Left forelimb (tissue), 1 donor: ENCODE data around the gene PPID.
"Not testable (repeated sequence)": the region's sequence is repeated elsewhere in the genome, so short reads cannot be mapped to it uniquely, and the experiment has no call there.

ENCODE experiments used
- DNase-seq: peaks from one replicate; pipeline ENCODE4 v3.0.0-alpha.2; 2018; ENCODE audit warnings: low spot score

The PPID gene

DNA sequence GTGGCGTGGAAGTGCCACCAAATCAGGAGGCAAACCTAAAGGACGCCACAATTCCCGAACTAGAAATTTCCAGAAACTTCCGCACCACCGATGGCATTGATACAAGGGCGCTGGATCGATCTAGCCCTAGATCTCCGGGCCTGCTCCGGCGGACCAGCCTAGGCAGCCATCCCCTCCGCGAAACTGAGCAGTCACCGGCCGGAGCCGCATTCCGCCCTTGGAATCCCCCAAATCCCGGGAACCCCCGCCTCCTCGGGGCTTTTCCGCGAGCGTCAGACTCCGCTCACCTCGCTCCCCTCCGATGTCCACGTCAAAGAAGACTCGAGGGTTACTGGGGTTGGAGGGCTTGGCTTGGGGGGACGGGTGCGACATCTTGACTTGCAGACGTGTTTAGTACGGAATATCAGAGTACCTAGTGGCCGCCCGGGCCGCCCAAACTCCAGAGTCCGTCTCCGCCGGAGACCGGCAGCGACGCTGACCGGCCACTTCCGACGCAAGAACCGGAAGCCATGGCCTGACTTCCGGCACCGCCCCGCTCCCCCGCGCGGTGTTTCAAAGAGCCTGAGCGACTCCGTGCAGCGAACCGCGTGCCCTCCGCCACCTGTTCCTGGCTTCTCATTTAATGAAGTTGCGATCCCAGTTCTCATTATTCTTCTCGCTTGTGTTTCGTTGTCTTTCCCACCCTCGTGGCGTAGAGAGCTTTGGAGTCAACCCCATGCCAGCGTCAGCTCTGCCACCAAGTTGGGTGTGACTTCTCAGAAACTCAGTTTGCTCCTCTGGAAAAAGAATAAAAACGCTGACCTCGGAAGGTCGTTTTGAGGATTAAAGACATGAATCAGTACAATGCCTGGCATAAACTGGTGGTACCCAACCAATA is at the start of gene PPID:
Gene PPID (minus strand): TSS at position 480 of the 877 bp plus-strand sequence. CDS start 108 bp downstream, at position 372.
- peak; percentile 93 for DNase-seq

DNA sequence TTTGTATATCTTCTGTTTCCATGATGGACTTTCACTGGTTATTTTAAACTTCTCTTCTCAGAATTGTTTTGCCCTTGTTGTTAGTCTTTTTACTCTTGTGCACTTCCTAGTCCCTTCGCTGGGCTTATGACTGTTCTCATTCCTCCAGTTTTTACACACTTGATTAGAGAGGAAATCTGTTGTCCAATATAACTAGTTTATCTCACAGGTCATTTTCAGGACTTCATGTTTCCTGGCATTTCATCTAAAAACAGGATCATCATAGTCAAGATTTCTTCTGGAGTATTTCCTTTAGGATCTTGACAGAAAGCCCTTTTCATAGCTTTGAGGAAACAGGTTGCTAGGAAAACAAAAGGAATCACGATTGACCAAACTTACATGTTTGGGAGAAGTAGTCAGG is 48.6 kb upstream of the PPID start:
- no peak for DNase-seq

DNA sequence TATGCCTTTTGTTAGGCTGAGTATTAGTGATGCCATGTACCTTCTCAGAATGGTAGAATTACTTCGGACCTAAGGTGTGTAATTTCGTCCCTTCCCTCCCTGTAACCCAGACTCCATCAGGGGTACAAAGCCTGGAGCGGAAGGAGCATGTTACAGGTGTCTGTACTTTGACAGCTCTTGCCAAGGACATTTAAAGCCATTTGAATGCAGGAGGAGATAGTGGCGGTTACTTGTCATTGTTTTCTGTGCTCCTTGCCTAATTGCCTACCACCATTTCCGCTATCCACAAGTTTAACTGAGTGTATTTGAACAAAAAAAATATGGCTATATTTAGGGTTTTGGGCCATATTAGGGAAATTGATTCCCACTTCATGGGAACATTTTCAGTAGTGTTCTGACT is 47.5 kb upstream of the PPID start:
- no peak for DNase-seq

DNA sequence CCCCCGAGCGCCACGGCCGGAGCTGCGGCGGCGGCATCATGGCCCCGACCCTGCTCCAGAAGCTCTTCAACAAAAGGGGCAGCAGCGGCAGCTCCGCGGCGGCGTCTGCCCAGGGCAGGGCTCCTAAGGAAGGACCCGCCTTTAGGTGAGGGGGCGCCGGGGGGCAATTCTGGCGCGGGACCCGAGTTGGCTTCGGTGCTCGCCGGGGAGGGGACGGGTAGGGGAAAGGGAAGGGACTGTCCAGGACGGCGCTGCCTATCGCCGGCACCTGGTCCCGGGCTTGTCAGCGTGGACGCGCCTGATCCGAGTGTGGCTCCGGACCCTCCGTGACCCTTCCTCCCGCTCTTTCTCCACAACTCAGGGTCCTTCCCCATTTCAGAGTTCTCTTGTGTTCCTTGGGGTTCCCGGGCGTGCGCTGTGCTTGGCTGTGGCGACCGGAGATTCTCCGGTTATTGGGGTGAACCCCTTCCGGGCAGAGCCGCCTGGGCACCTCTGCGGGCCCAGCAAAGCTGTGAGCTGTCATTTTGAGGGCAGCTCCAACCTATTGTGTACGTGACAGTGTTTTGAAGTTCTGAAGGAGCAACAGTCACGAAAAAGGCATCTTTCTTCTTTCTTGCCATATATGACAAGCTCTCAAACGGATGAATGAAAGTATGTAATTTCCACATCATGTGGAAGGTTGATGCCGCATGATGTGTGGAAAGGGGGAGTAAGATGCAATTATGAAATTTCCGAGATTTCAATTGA is 46.2 kb upstream of the PPID start:
- peak; percentile 76 for DNase-seq

DNA sequence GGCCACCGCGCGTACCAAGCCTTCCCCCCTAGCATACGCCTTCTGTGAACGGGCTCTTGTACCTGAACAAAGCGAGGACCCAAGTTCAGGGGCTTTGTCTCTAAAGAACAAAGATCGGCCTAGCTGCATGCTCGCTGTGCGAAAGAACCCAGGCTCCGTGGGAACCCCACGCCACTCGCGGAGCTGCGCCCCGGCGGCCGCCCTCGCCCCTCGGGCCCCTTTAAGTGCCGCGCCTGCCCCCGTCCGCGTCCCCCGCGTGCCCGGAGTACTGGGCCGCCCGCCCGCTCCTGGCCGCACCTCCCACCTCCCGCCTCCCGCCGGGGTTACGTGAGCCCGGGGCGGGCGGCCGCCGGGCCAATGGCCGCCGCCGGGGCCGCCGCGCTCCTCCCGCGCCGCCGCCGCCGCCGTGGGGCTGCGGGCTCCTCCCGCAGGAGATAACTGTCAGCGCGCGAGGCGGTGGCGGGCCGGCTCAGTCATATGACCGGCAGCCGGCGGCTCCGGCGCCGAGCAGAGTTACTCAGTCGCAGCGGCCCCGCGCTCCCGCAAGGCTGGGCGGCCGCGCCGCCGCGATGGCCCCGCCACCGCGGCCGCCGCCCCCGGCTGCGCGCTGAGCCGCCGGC is 45.5 kb upstream of the PPID start, which contains the start of gene FNIP2:
Gene FNIP2 (plus strand): TSS at position 472 of the 620 bp plus-strand sequence. CDS start 187 bp downstream, outside the sequence.
- peak; percentile 90 for DNase-seq

DNA sequence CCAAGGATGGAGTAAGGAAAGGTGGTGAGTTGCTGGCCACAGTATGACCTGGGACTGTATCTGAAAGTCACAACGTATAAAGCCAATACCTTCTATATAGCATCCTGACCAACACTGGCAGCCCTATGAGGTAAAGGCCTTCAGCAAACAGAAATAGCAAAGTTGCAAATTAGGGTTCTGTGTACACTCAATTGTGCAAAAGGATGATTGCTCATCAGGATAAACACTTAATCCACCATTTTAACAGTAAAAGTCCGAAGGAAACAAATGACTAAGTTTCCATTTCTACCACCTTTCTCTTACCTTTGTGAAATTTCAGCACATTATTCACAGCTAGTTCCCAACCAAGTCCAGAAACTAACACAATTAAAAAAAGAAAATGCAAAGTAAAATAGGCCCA is 44.3 kb upstream of the PPID start:
- no peak for DNase-seq

DNA sequence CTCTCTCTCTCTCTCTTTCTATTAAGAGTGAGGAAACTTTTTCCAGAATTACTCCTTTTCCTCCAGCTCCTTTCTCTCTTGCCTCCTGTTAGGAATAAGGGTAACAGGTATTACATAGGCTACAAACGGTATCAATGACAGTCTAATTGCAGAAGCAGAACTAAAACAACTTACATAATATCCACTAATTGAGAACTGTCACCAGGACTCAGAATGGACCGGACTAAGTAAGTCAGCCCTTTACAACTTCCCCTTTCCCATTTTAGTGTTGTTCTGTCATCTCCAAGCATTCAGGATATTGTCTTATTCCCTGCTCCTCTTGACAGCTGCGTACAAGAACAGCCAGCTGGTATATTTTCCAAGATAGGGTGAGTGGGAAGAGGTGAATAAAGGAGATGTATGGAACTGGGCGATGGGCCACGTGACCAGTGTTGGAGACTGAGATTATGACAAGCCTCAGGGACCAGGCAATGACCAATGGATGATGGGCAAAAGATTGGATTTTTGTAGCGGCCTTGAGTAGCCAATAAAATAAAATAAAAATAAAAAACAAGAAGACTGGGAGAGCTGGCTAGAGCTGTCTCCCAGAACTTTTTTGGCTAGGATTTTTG is 43.3 kb upstream of the PPID start:
- no peak for DNase-seq

DNA sequence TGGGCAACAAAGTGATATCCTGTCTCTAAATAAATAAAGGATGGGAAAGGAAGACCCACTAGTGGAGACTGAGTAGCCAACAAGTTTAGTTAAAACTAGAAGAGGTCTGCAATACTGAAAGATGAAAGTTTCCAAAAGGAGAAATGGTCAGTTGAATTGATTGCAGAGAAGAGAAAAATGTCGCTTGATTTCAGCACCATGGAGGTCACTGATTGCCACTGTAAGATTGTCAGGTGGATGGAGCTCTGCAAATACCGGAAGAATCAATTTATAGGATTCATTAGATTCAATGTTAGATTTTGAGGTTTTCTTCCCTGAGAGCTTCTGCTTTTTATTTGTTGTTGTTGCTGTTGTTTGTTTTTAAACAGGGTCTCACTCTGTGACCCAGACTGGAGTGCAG is 40.3 kb upstream of the PPID start:
- no peak for DNase-seq

DNA sequence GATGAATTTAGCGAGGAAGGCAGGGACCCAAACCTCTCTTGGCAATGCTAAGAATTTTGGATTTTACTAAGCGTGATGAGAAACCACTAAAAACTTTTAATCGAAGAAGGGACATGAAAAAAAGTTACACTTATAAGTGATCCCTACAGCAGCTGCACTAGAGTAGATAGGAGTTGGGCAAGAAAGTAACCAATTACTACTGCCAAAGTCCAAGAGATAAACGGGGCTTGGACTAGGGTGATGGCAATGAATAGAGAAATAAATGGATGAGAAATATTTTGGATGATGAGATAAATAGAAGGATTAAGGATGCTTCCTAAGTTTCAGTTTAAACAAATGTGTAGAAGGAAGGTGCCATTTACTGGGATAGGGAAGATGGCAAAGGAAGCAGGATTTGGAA is 39.4 kb upstream of the PPID start:
- no peak for DNase-seq

DNA sequence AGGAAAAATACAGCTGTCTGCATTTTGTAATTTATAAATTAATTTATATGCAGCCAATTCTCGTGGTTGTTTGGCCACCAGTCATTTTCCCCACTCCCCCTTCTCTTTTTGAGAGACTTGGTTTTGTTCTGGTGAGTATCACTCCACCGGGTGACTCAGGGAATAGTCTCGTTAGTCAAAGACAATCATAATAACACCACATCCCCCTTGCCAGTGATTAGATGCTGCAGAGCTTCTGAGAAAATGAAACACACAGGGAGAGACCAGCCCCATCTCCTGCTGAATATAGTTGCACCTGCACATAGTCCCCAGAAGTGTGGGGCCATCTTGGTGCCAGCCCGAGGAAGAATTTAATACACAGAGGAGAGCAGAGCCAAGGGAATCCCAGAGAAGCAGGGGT is 37.7 kb upstream of the PPID start:
- DNase-seq: no peak

DNA sequence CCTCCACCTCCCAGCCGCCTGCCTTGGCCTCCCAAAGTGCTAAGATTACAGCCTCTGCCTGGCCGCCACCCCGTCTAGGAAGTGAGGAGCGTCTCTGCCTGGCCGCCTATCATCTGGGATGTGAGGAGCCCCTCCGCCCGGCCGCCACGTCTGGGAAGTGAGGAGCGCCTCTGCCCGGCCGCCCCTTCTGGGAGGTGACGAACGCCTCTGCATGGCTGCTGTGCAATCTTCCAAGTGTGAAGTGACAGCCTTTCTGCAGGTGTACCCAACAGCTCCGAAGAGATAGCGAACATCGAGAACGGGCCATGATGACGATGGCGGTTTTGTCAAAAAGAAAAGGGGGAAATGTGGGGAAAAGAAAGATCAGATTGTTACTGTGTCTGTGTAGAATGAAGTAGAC is 36.3 kb upstream of the PPID start:
- DNase-seq: not testable (repeated sequence)

DNA sequence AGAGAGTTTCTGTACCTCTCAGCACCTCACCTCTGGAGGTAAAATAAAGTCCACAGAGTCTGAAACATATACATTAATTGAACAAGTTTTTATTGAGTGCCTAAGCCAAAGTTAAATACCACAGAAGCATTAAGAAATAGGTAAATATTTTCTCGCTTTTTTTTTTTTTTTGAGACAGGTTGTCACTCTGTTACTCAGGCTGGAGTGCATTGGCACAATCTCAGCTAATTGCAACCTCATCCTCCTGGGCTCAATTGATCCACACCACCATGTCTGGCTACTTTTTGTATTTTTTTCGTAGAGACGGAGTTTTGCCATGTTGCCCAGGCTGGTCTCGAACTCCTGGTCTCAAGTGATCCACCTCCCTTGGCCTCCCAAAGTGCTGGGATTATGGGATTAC is 35.5 kb upstream of the PPID start:
- DNase-seq: no peak

DNA sequence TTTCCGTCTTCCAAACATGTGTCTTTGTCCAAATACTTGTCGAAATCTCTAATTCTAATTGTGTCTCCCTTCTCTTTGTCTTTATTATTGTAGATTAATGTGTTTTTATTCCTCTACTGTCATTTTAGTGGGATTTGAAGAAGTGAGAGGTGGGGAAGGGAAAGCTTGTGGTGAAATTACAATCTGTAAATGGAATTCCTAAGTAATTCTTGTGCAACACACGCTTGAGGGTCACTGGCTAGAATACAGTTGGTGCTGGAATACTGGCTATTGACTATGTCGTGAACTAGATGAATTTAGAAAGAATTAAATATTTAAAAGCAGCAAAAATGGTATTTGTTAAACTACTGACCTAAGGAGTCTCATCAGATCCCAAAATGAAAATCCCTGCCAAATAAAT is 34.9 kb upstream of the PPID start:
- DNase-seq: no peak

DNA sequence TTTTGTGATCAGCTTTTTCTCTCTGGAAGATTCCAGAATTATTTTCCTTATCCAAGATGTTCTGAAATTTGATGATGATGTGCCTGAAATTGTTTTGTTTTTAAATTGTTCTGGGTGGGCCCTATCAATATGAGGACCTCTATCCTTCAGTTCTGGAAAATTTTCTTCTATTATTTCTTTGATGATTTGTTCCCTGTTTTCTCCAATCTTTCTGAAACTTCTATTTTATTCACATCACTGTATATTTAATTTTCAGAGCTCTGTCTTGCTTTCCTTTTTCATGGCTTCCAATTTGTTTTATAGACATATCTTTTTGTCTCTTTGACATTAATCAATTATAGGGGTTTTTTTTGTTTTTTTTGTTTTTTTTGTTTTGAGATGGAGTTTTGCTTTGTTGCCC is 33.4 kb upstream of the PPID start:
- no peak for DNase-seq

DNA sequence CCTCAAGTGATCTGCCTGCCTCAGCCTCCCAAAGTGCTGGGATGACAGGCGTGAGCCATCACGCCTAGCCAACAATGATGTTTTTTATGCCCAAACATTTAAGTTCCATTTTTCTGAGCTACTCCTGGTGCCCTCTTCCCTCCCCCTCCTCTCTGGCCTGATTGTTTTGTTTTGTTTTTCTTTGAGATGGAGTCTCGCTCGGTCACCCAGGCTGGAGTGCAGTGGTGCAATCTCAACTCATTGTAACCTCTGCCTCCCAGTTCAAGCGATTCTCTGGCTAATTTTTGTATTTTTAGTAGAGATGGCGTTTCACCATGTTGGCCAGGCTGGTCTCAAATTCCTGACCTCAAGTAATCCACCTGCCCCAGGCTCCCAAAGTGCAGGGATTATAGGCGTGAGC is 32.6 kb upstream of the PPID start:
- not testable (repeated sequence) for DNase-seq

DNA sequence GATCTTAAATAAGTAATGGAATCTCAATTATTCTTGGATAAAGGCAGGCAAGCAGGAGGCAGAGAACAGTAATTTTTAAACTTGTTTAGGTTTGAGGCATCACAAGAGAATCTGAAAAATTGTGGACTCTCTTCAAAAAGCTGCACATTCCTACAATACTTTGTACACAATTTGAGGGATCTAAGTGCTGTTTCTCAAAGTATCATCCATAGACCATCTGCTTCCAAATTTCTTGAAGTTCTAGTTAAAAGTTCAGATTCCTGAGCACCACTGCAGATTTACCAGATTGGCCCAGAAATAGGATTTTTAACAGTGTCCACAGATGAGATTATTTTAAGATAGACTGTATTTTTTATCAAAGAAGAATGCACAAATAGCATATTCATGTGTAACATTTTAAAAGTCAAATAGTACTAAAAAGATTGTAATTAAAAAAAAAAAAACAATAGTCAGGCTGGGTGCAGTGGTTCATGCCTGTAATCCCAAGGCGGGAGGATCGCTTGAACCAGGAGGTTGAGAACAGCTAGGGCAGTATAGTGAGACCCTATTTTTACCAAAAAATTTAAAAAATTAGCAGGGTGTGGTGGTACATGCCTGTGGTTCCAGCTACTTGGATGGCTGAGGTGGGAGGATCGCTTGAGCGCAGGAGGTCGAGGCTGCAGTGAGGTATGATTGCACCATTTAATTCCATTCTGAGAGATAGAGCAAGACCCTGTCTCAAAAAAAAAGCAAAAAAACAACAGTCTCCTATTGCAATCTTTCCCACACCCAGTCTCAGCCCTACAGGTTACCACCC is 31.4 kb upstream of the PPID start:
- no peak for DNase-seq

DNA sequence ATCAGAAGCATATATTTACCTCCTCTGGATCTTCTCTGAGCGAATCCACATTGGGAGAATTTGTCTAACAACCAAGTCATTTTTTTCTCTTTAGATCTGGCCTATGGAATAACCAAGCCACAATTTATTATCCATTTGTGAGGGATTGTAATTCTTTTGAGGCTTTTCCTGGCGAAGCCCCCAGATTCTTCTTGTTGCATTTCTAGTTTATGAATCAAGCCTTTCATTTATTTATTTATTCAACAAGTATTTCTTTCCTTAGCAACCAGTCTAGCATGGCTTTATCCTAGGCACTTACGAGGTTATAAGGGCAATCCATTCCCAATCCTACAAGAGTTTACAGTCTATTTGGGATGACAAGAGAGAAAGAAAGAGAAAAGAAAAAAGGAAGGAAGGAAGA is 27.2 kb upstream of the PPID start:
- no peak for DNase-seq

DNA sequence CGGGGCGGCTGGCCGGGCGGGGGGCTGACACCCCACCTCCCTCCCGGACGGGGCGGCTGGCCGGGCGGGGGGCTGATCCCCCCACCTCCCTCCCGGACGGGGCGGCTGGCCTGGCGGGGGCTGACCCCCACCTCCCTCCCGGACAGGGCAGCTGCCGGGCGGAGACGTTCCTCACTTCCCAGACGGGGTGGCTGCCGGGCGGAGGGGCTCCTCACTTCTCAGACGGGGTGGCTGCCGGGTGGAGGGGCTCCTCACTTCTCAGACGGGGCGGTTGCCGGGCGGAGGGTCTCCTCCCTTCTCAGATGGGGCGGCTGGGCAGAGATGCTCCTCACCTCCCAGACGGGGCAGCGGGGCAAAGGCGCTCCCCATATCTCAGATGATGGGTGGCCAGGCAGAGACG is 23.3 kb upstream of the PPID start:
- DNase-seq: not testable (repeated sequence)

DNA sequence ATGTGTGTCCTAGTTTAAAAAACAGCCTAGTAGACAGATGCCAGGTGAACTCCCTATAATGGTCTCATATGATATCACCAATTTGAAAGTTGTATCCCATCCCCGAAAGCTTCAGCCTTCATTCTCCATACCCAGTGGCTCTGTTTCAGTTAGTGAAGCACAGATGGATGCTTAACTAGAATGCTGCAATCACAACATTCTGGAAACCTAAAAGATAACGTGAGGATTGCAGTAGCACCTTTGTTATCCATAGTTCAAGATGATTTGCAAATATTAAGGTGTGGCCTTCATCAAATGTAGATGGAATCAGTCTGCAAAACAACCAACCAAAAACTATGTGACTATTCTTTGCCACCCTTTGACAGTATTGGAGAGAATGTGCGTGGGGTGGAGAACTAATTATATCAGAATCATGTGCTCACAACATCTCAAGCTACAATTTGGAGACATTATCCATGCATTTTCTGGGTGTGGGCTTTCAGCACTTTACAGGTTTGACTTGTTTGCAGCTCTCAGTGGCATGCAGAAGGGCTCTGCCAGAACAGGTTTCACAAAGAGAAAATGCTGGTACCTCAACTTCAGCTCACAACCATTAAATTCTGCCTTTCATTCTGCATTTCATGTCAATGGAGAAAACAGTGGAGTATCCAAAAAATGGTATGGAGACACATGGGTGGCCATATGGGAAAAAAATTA is 18.3 kb upstream of the PPID start:
- no peak for DNase-seq

DNA sequence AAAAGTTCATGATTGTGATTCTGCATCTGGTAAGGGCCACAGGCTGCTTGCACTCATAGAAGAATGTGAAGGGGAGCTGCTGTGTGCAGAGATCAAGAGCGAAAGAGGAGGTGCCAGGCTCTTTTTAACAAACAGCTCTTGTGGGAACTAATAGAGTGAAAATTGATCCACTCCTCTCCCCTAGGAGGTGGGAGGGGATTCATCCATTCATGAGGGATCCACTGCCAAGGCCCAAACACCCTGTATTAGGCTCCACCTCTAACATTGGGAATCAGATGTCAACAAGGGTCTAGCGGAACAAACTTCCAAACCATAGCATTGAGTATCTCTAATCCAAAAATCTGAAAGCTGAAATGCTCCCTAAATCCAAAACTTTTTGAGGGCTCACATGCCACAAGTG is 16.4 kb upstream of the PPID start:
- no peak for DNase-seq

DNA sequence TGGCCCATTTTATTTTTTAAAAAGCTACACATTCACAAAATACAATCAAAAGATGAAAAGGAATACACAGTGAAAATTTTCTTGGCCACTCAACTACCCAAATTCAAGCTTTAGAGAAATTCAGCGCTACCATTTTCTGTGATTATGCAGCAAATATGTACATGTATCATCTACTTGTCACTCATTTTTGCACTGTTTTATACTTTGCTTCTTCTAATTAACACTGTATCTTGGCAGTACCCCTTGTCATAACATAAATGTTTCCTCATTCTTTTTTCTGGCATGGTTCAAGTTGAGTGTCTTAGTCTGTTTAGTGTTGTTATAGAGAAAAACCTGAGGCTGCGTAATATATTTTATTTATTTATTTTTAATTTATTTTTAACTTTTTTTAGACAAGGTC is 15.7 kb upstream of the PPID start:
- DNase-seq: no peak
